ENCODE data around the gene CLIC5.

CLIC5 gene

GRCh38 chr6:45922728-45923351 lies 92.8 kb downstream of the CLIC5 start:
- no peak for DNase-seq

GRCh38 chr6:45921691-45922281 lies 93.9 kb downstream of the CLIC5 start:
- DNase-seq, result no peak

- DNase-seq, result no peak
Measured at GRCh38 chr6:45920819-45921511, 94.7 kb downstream of the CLIC5 start.

- no peak for DNase-seq
Measured at GRCh38 chr6:45917439-45917838, 98.2 kb downstream of the CLIC5 start.

GRCh38 chr6:45916692-45917091 lies 99.0 kb downstream of the CLIC5 start:
- DNase-seq, result no peak

- no peak for DNase-seq
Measured at GRCh38 chr6:45915780-45916468, 99.7 kb downstream of the CLIC5 start.

GRCh38 chr6:45911691-45912090 lies 104.0 kb downstream of the CLIC5 start:
- no peak for DNase-seq

- DNase-seq, result no peak
Measured at GRCh38 chr6:45903959-45904358, 111.7 kb downstream of the CLIC5 start.

- no peak for DNase-seq
Measured at GRCh38 chr6:45902984-45903383, 112.7 kb downstream of the CLIC5 start.

GRCh38 chr6:45901767-45902650 lies 113.7 kb downstream of the CLIC5 start:
- DNase-seq, result no peak

GRCh38 chr6:45900808-45901752 lies 114.6 kb downstream of the CLIC5 start:
- DNase-seq, result no peak

- no peak for DNase-seq
Measured at GRCh38 chr6:45899683-45899946, 116.0 kb downstream of the CLIC5 start.

GRCh38 chr6:45898941-45899682 lies 116.5 kb downstream of the CLIC5 start:
- no peak for DNase-seq

- DNase-seq, result no peak
Measured at GRCh38 chr6:45896783-45897441, 118.7 kb downstream of the CLIC5 start.

GRCh38 chr6:45895569-45895968 lies 120.1 kb downstream of the CLIC5 start:
- DNase-seq, result no peak

- no peak for DNase-seq
Measured at GRCh38 chr6:45892696-45893245, 122.9 kb downstream of the CLIC5 start.

- DNase-seq, result no peak
Measured at GRCh38 chr6:45892196-45892595, 123.5 kb downstream of the CLIC5 start.

- DNase-seq, result no peak
Measured at GRCh38 chr6:45886776-45887175, 128.9 kb downstream of the CLIC5 start.

GRCh38 chr6:45884336-45884735 lies 131.3 kb downstream of the CLIC5 start:
- DNase-seq, result no peak

GRCh38 chr6:45882671-45883070 lies 133.0 kb downstream of the CLIC5 start:
- DNase-seq, result no peak
